EH (cell line): Measurements from ENCODE around the gene MNAT1.
"Not testable (repeated sequence)": the region's sequence is repeated elsewhere in the genome, so short reads cannot be mapped to it uniquely, and the experiment has no call there.

Experiments used
- DNase-seq: peaks from one replicate; pipeline ENCODE4 v3.0.0-alpha.2; 2015; ENCODE audit warnings: low read depth

MNAT1 gene

GRCh38 chr14:60734465-60735242 is at the start of gene MNAT1:
Gene MNAT1 (plus strand): TSS chr14:60734761. CDS start chr14:60734863, 102 bp downstream.
- DNase-seq = peak; percentile 79

GRCh38 chr14:60686865-60687264 is 47.7 kb upstream of the MNAT1 start:
- DNase-seq = no peak

GRCh38 chr14:60691383-60692113 is 43.0 kb upstream of the MNAT1 start:
- no peak for DNase-seq

- DNase-seq = no peak
Observed at GRCh38 chr14:60695327-60695726, 39.2 kb upstream of the MNAT1 start.

- DNase-seq = no peak
Observed at GRCh38 chr14:60700598-60700997, 34.0 kb upstream of the MNAT1 start.

GRCh38 chr14:60705100-60705499 is 29.5 kb upstream of the MNAT1 start:
- DNase-seq = no peak

GRCh38 chr14:60707858-60708257 is 26.7 kb upstream of the MNAT1 start:
- DNase-seq = no peak

- DNase-seq = no peak
Observed at GRCh38 chr14:60710494-60710893, 24.1 kb upstream of the MNAT1 start.

- no peak for DNase-seq
Observed at GRCh38 chr14:60713513-60713912, 21.0 kb upstream of the MNAT1 start.

GRCh38 chr14:60720391-60720790 is 14.2 kb upstream of the MNAT1 start:
- peak; percentile 26 for DNase-seq

- DNase-seq = no peak
Observed at GRCh38 chr14:60720962-60721325, 13.6 kb upstream of the MNAT1 start.

- DNase-seq = peak; percentile 69
Observed at GRCh38 chr14:60721326-60722106, 13.0 kb upstream of the MNAT1 start.

GRCh38 chr14:60722107-60722356 is 12.5 kb upstream of the MNAT1 start:
- no peak for DNase-seq

GRCh38 chr14:60722357-60723115 is 12.0 kb upstream of the MNAT1 start:
- peak; percentile 76 for DNase-seq

- DNase-seq = peak; percentile 62
Observed at GRCh38 chr14:60723116-60723906, 11.2 kb upstream of the MNAT1 start.

- peak; percentile 90 for DNase-seq
Observed at GRCh38 chr14:60723907-60724618, 10.5 kb upstream of the MNAT1 start, which contains the start of gene SIX4. Gene SIX4 (minus strand): TSS chr14:60724351. CDS start chr14:60724074, 277 bp downstream.

GRCh38 chr14:60731291-60731690 is 3.3 kb upstream of the MNAT1 start:
- DNase-seq = not testable (repeated sequence)

- no peak for DNase-seq
Observed at GRCh38 chr14:60732840-60733483, 1.6 kb upstream of the MNAT1 start.

GRCh38 chr14:60735416-60735815 is 855 bp downstream of the MNAT1 start:
- no peak for DNase-seq

GRCh38 chr14:60736494-60736893 is 1.9 kb downstream of the MNAT1 start:
- peak; percentile 82 for DNase-seq
